K562 (cell line): ENCODE results near the gene GANAB. TPM values are rescaled to one million over a fixed set of nuclear protein-coding genes. Genes with fewer than 3 reads are reported as not detected.

ENCODE experiments used
- AFF1 ChIP-seq, 2 experiments: fragments of 450-650 bp; IDR thresholded peaks; 2 replicates each; pipeline ENCODE4 v1.6.1; 2018; ENCODE audit warnings: mild to moderate bottlenecking in 2 of 2, low read depth in 1 of 2; ENCODE audit not compliant: partially characterized antibody in 2 of 2
- CAMTA2 ChIP-seq: fragments of 250-450 bp; sonication (Bioruptor Pico); conservative IDR thresholded peaks from 2 replicates; pipeline ENCODE4 v1.5.1; 2022
- CBX1 ChIP-seq: sonication (generic); IDR thresholded peaks from 2 replicates; pipeline ENCODE4 v1.6.1; 2016; ENCODE audit warnings: antibody characterized with exemption, low read depth, mild to moderate bottlenecking
- CBX2 ChIP-seq: fragments of 200-600 bp; sonication (generic); IDR thresholded peaks from one replicate; pipeline ENCODE4 v1.6.1; 2012; ENCODE audit warnings: mild to moderate bottlenecking, low read length, inconsistent platforms; ENCODE audit not compliant: insufficient read depth, poor library complexity, severe bottlenecking
- HOMEZ ChIP-seq: fragments of 250-450 bp; sonication (Bioruptor Pico); IDR thresholded peaks from 2 replicates; pipeline ENCODE4 v1.4.0; 2020; ENCODE audit warnings: mild to moderate bottlenecking, moderate library complexity
- HSF4 ChIP-seq: fragments of 250-450 bp; sonication (Bioruptor Pico); IDR thresholded peaks from 2 replicates; pipeline ENCODE4 v2.1.2; 2022; ENCODE audit warnings: mild to moderate bottlenecking, moderate library complexity, borderline replicate concordance
- MYNN ChIP-seq, 2 experiments: sonication (generic); formaldehyde crosslinking in 1 of 2; IDR thresholded peaks; 2 replicates each; pipeline versions ENCODE4 v1.5.0 to v1.6.1; 2016 to 2020; ENCODE audit warnings: antibody characterized with exemption in 1 of 2, missing genetic modification reagents in 1 of 2
- NCOA6 ChIP-seq: fragments of 450-650 bp; IDR thresholded peaks from 2 replicates; pipeline ENCODE4 v1.6.1; 2017; ENCODE audit warnings: mild to moderate bottlenecking
- RHOXF2B ChIP-seq: fragments of 250-450 bp; sonication (Bioruptor Pico); conservative IDR thresholded peaks from 2 replicates; pipeline ENCODE4 v1.5.1; 2021
- SMAD1 ChIP-seq: fragments of 150-350 bp; IDR thresholded peaks from 2 replicates; pipeline ENCODE4 v1.6.1; 2014; ENCODE audit warnings: low read length, low read depth; ENCODE audit not compliant: partially characterized antibody
- SMARCA5 ChIP-seq: fragments of 450-650 bp; IDR thresholded peaks from 2 replicates; pipeline ENCODE4 v1.6.1; 2016
- TCFL5 ChIP-seq: fragments of 250-450 bp; sonication (Bioruptor Pico); conservative IDR thresholded peaks from 2 replicates; pipeline ENCODE4 v1.6.1; 2021; ENCODE audit warnings: mild to moderate bottlenecking, moderate library complexity, matching md5 sums
- TSHZ1 ChIP-seq: fragments of 250-450 bp; sonication (Bioruptor Pico); IDR thresholded peaks from 2 replicates; pipeline ENCODE4 v1.4.0; 2020; ENCODE audit warnings: mild to moderate bottlenecking, moderate library complexity
- ZNF232 ChIP-seq: sonication (generic); formaldehyde crosslinking; IDR thresholded peaks from 2 replicates; pipeline ENCODE4 v1.8.0; 2022; ENCODE audit warnings: mild to moderate bottlenecking, missing genetic modification reagents
- ZNF699 ChIP-seq: fragments of 250-450 bp; sonication (Bioruptor Pico); IDR thresholded peaks from 2 replicates; pipeline ENCODE4 v1.8.0; 2021; ENCODE audit warnings: mild to moderate bottlenecking, moderate library complexity; ENCODE audit not compliant: insufficient replicate concordance
- polyA plus RNA-seq, 8 experiments: library from polyadenylated mRNA; depleted of rRNA in 4 of 8; stranded (reverse) in 5 of 8; unstranded in 3 of 8; fragments of >200 nt; fragmentation: Nextera tagmentation in 2 of 8; fragmentation: Illumina TruSeq in 1 of 8; extraction: Ambion mirVana in 2 of 8; extraction: Trizol in 1 of 8; gene quantifications; 2 replicates each; pipeline versions ENCODE4 v1.2.1 to v1.2.3, GENCODE V29; 2011 to 2014; ENCODE audit warnings: inconsistent platforms in 1 of 8, missing spikeins in 1 of 8
- total RNA-seq, 7 experiments: library from RNA; depleted of rRNA in 6 of 7; stranded (reverse); fragments of >200 nt in 6 of 7; fragmentation: Illumina TruSeq in 2 of 7; extraction: Trizol in 2 of 7; gene quantifications; 2 replicates each; pipeline versions ENCODE4 v1.2.1 to v1.2.3, GENCODE V29; 2011 to 2021; ENCODE audit warnings: low replicate concordance in 1 of 7
- TF ChIP-seq, protein P1 (sequence below): fragments of 250-450 bp; sonication (Bioruptor Pico); IDR thresholded peaks from 2 replicates; pipeline ENCODE4 v1.5.0; 2022; ENCODE audit warnings: mild to moderate bottlenecking

Gene GANAB
- total and polyA plus RNA-seq, 9 of the 15 experiments (the other 6 are each of a cell fraction or from before 2014, with no cell fraction given): 6.5 to 284 (median 161) TPM

DNA sequence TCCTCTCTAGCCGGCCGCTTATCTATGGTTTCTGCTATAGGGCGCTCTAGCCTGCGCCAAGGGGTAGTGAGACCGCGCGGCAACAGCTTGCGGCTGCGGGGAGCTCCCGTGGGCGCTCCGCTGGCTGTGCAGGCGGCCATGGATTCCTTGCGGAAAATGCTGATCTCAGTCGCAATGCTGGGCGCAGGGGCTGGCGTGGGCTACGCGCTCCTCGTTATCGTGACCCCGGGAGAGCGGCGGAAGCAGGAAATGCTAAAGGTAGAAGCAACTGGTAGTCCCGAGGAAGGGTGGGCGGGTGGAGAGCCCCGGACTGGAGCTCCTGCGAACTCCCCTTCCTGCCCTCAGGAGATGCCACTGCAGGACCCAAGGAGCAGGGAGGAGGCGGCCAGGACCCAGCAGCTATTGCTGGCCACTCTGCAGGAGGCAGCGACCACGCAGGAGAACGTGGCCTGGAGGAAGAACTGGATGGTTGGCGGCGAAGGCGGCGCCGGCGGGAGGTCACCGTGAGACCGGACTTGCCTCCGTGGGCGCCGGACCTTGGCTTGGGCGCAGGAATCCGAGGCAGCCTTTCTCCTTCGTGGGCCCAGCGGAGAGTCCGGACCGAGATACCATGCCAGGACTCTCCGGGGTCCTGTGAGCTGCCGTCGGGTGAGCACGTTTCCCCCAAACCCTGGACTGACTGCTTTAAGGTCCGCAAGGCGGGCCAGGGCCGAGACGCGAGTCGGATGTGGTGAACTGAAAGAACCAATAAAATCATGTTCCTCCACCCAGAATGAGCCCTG is 25.4 kb upstream of the GANAB start, which contains the start of the genes LBHD1 and UQCC3 (continued):
- no peak for TF ChIP-seq TSHZ1 (CRISPR knock-in tag)
- TF ChIP-seq AFF1 (IDR thresholded peaks at IDR 0.05; ENCODE audit: low read depth in 1 of 2, partially characterized antibody in 2 of 2): no peak
- TF ChIP-seq SMARCA5: no peak
- peak; percentile 54 for TF ChIP-seq SMAD1
- no peak for TF ChIP-seq HSF4 (CRISPR knock-in tag)
- no peak for TF ChIP-seq ZNF699 (CRISPR knock-in tag)
- no peak for TF ChIP-seq RHOXF2B
- TF ChIP-seq ZNF232 (CRISPR knock-in tag): no peak
- TF ChIP-seq, protein P1, sequence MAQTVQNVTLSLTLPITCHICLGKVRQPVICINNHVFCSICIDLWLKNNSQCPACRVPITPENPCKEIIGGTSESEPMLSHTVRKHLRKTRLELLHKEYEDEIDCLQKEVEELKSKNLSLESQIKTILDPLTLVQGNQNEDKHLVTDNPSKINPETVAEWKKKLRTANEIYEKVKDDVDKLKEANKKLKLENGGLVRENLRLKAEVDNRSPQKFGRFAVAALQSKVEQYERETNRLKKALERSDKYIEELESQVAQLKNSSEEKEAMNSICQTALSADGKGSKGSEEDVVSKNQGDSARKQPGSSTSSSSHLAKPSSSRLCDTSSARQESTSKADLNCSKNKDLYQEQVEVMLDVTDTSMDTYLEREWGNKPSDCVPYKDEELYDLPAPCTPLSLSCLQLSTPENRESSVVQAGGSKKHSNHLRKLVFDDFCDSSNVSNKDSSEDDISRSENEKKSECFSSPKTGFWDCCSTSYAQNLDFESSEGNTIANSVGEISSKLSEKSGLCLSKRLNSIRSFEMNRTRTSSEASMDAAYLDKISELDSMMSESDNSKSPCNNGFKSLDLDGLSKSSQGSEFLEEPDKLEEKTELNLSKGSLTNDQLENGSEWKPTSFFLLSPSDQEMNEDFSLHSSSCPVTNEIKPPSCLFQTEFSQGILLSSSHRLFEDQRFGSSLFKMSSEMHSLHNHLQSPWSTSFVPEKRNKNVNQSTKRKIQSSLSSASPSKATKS: no peak
- no peak for TF ChIP-seq CAMTA2 (CRISPR knock-in tag)
- no peak for TF ChIP-seq TCFL5
- 0 out of 2 replicates have a peak, but pooled peaks have one; percentile 25 for TF ChIP-seq MYNN (IDR thresholded peaks at IDR 0.05)
- TF ChIP-seq MYNN (CRISPR knock-in tag; IDR thresholded peaks at IDR 0.05): no peak
- no peak for TF ChIP-seq HOMEZ (CRISPR knock-in tag)
- TF ChIP-seq CBX1: no peak; the same call in 1 of the 2 replicates
- no peak; the same call in 1 of the 2 replicates for TF ChIP-seq NCOA6
- TF ChIP-seq CBX2: no peak
